OCI-M1 (cell line): ENCODE data around the gene MIPOL1.
"Not testable (repeated sequence)": the region's sequence is repeated elsewhere in the genome, so short reads cannot be mapped to it uniquely, and the experiment has no call there.

ENCODE experiments used
- DNase-seq: peaks from one replicate; lab custom pipeline; 2025; lab: John Stamatoyannopoulos, UW

MIPOL1 gene

DNA sequence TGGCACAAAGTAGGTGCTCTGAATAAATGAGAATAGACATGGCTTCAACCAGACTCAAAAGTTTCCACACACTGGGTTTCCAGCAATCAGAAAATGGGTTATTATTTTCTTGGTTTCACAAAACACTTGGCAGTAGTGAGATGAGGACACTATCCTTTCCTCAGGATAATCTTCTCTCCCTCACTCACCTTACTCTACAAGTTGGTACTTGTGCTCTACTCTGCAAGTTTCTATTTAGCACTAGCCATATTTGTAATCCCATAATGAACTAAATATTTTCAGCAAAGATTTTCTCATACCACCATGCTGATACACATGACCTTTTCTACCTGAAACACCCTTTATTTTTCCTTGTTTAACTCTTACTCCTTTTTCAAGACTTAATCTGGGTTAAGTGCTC lies 259.6 kb downstream of the MIPOL1 start:
- no peak for DNase-seq

GRCh38 chr14:37462426-37462825 lies 264.7 kb downstream of the MIPOL1 start:
- DNase-seq: not testable (repeated sequence)

DNA sequence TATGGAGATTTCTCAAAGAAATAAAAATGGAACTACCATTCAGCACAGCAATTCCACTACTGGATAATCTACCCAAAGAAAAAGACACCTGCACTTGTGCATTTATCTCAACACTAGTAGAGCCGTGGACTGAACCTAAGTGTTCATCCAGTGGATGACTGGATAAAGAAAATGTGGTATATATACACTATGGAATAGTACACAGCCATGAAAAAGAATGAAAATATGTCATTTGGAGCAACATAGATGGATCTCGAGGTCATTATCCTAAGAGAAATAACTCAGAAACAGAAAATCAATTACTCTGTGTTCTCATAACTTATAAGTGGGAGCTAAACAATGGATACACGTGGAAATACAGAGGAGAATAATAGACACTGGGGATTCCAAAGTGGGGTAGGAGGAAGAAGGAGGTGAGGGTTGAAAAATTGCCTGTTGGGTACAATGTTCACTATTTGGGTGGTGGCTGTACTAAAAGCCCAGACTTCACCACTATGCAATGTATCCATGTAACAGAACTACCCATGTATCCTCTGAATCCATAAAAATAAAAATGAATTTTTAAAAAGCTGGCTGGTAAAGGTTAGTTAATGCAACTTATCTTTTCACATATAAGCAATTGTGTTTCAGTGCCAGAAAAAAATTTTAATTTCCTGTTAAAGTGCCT lies 266.6 kb downstream of the MIPOL1 start:
- DNase-seq: no peak

DNA sequence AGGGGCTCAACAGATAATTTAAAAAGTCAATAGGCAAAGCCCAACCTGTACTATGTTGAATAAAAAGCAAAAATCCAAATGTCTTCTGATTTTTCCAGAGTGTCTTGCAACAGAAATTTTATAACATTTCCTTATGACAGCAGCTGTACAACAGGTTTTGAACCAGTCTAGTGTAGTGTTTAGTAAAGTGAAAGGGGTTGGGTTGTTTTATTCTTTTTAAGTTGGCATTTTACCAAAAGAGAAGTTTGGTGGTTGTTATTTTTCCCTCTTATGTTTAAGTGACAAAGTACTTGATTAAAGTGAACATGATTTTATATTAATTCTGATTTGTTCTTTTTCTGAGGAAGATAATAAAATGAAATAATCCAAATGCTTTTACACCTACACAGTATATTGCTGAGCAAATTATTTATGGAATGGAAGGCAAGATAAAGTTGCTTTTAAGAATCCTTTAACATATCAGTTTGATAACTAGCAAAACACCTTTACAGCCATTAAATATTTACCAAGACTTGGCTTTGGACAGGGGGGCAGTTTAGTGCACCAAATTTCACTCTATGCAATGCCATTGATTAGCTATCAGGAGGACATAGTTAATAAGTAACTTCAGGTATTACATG lies 268.4 kb downstream of the MIPOL1 start:
- DNase-seq: no peak

GRCh38 chr14:37466623-37467088 lies 268.9 kb downstream of the MIPOL1 start:
- no peak for DNase-seq

- no peak for DNase-seq
Measured at GRCh38 chr14:37469650-37470049, 271.9 kb downstream of the MIPOL1 start.

- no peak for DNase-seq
Measured at GRCh38 chr14:37470251-37470650, 272.5 kb downstream of the MIPOL1 start.

- DNase-seq: no peak
Measured at GRCh38 chr14:37472906-37473305, 275.2 kb downstream of the MIPOL1 start.

- no peak for DNase-seq
Measured at GRCh38 chr14:37474191-37474590, 276.5 kb downstream of the MIPOL1 start.

DNA sequence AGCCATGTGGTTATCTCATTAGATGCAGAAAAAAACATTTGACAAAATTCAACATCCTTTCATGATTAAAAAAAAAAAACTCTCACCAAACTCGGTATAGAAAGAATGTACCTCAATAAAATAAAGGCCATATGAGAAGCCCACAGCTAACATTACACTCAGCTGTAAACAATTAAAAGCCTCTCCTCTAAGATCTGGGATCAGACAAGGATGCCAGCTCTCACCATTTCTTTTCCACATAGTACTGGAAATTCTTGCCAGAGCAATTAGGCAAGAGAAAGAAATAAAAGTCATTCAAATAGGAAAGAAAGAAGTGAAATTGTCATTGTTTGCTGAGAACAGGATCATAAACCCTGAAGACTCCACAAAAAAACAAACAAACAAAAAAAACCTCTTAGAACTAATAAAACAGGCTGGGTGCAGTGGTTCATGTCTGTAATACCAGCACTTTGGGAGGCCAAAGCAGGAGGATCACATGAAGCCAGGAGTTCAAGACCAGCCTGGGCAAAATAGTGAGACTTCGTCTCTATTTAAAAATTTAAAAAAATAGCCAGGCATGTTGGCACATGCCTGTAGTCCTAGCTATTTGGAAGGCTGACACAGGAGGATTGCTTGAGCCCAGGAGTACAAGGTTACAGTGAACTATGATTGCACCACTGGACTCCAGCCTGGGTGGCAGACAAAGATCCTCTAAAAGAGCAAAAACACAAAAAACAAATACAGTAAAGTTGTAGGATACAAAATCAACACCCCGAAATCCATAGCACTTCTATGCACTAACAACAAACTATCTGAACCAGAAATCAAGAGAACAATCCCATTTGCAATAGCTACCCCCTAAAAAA lies 282.9 kb downstream of the MIPOL1 start:
- DNase-seq: no peak

DNA sequence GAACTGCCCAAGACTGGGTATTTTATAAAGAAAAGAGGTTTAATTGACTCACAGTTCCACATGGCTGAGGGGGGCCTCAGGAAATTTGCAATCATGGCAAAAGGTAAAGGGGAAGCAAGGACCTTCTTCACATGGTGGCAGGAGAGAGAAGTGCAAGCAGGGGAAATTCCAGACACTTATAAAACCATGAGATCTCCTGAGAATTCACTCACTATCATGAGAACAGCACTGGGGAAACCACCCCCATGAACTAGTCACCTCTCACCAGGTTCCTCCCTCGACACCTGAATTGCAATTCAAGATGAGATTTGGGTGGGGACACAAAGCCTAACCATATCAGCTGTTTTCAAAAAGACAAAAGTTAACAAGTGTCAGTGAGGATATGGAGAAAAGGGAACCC lies 284.7 kb downstream of the MIPOL1 start:
- no peak for DNase-seq

DNA sequence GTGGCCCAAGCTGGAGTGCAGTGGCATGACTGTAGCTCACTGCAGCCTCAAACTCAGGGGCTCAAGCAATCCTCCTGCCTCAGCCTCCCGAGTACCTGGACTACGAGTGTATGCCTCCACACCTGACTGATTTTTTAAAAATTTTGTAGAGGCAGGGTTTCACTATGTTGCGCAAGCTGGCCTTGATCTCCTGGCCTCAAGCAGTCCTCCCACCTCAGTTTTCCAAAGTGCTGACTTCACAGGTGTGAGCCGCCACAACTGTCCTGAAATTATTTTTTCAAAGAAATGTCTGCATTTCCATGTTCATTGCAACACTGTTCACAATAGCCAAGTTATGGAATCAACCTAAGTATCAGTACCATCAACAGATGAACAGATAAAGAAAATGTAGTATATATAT lies 285.9 kb downstream of the MIPOL1 start:
- no peak for DNase-seq

DNA sequence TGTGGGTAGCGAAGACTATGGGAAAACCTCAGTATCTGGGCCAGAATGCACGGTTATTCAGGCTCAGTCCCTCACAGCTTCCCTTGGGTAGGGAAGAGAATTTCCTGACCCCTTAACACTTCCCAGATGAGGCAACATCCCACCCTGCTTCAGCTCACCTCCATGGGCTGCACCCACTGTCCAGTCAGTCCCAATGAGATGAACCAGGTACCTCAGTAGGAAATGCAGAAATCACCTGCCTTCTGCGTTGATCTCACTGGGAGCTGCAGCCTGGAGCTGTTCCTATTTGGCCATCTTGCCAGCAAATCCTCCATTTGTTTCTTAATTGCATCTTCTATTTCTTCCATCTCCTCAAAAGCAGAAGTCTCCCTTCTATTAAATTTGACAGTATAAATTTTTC lies 292.9 kb downstream of the MIPOL1 start:
- DNase-seq: no peak

DNA sequence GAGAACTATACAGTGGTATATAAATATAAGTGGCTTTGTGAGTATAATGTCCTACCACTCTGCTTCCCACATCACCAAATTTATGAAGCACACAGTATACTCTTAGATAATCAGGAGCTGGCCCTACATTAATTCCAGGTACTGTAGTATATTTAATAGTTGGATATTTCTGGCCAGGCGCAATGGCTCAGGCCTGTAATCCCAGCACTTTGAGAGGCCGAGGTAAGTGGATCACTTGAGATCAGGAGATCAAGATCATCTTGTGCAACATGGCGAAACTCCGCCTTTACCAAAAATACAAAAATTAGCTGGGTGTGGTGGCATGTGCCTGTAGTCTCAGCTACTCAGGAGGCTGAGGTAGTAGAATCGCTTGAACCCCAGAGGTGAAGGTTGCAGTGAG lies 293.3 kb downstream of the MIPOL1 start:
- DNase-seq: no peak

DNA sequence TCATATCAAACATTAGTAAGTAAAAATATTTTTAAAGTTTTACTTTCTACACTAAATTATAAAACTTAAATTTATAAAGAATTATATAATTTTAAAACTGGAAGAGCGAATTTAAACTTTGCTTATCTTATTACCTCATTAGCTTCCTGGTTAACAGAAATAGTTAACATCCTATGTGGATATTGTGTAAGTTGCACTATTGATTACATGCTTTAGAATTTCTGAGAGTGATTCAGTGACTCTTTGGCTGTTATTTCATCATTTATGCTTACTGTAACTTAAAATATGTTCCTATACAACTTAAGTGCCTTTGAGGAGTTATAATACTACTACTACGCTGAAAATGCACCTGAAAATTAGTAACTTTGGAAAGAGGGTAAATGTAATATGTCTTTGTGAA lies 295.9 kb downstream of the MIPOL1 start:
- DNase-seq: no peak

GRCh38 chr14:37497422-37497821 lies 299.7 kb downstream of the MIPOL1 start:
- no peak for DNase-seq

DNA sequence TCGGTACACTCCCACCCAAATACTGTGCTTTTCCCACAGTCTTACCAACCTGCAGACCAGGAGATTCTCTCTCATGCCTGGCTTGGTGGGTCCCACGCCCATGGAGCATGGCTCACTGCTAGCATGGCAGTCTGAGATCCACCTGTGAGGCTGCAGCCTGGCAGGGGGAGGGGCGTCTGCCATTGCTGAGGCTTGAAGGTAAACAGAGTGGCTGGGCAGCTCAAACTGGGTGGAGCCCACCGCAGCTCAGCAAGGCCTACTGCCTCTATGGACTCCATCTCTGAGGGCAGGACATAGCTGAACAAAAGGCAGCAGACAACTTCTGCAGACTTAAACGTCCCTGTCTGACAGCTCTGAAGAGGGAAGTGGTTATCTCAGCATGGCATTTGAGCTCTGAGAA lies 304.1 kb downstream of the MIPOL1 start:
- no peak for DNase-seq

- no peak for DNase-seq
Measured at GRCh38 chr14:37508503-37508902, 310.8 kb downstream of the MIPOL1 start.

GRCh38 chr14:37512173-37512572 lies 314.4 kb downstream of the MIPOL1 start:
- DNase-seq: no peak

GRCh38 chr14:37515771-37516170 lies 318.0 kb downstream of the MIPOL1 start:
- no peak for DNase-seq

DNA sequence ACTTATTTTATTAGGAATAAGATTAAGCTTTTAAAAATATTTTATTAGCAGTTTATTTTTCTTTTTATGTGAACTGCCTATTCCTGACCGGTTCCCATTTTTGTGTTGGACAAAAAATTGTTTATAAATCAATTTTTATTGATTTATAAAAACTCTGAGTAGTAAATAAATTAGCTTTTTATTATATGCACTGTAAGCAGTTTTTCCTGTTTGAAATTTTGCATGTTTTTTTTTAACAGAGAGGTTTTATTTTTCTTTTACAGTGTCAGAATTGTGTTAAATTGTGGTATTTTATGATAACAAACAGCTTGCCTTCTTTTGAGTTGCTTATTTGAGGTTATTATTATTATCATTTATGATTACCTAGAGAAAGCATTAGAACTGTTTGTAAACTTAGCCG lies 329.3 kb downstream of the MIPOL1 start:
- no peak for DNase-seq

GRCh38 chr14:37539992-37540391 lies 342.3 kb downstream of the MIPOL1 start:
- DNase-seq: no peak

DNA sequence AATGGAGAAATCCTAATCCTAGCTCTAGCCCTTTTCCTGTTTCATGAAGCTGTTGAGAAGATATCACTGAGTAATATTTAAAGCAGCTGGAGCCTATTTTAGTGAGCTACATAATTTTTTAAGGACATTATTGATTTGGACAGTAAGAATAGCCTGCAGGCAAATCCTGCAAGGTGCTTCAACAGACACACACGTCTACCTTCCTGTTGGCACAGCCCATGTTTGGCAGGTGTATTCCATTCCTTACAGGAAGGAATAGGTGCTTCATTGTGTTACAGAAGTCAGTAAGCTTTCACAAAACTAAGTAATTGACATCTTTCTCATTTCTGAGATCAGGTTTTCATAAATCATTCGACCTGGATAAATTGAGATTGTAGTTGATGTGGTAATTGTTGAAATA lies 346.7 kb downstream of the MIPOL1 start:
- DNase-seq: no peak
